Iris pigment epithelial cell (primary cell): ENCODE measurements around the gene TESMIN.

ENCODE experiments used
- DNase-seq: peaks from one replicate; pipeline ENCODE4 v3.0.0-alpha.2; 2011; ENCODE audit warnings: low read depth

The TESMIN gene

DNA sequence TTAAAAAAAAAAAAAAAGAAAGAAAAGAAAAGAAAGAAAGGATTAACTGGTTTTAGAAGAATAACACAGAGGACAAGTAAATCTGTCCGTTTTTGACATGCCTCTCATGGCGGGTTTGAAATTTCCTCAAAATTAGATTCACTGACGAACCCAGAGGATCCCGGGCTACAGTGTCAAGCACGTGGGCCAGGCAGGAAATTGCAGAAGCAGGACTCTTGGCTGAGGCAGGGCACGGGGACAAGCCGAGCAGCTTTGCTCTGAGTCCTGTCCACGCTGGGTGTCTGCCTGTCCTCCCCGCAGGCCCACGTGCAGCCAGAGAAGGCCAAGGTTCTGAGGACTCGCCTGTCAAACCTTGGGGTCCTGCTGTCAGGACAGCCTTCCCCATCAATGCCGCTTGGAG is 42.3 kb downstream of the TESMIN start:
- DNase-seq: no peak

- DNase-seq: no peak
These were observed 43.8 kb downstream of the TESMIN start for GRCh38 chr11:68707527-68707926.

- no peak for DNase-seq
These were observed 46.4 kb downstream of the TESMIN start for GRCh38 chr11:68704887-68705286.

DNA sequence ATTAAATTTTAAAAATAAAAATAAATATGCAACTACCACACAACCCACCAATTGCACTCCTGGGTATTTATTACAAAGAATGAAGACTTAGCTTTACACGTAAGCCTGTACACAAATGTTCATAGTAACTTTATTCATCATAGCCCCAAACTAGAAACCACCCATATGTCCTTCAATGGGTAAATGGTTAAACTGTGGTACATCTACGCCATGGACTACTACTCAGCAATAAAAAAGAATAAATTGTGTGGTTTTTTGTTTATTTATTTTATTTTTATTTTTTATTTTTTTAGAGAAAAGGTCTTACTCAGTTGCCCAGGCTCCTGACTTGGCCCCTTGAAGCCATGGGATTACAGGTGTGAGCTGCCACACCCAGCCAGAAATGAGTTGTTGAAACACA is 52.3 kb downstream of the TESMIN start:
- no peak for DNase-seq

DNA sequence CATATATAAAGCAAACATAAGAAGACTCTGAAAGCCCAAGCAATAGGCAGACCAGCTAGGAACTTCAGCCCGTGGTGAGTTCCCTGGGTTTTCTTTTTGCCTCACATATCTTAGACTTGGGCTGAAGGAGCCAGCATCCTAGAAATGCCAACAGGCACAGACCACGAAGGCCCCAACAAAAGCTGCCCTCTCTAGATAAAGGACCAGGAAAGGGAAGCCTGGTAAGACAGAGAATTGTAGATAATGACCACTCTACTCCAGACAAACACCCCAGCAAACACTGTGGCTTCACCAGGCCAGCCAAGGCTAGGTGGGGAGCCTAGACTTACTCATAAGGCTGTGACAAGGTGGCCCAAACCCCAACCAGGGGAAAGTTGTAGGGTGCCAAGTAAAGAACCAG is 55.8 kb downstream of the TESMIN start:
- no peak for DNase-seq

- no peak for DNase-seq
These were observed 56.7 kb downstream of the TESMIN start for GRCh38 chr11:68694431-68695297.

- no peak for DNase-seq
These were observed 57.8 kb downstream of the TESMIN start for GRCh38 chr11:68693484-68693882.

GRCh38 chr11:68692871-68693483 is 58.3 kb downstream of the TESMIN start:
- DNase-seq: no peak

GRCh38 chr11:68692115-68692514 is 59.2 kb downstream of the TESMIN start:
- no peak for DNase-seq

- DNase-seq: no peak
These were observed 59.9 kb downstream of the TESMIN start for GRCh38 chr11:68691402-68691784.

DNA sequence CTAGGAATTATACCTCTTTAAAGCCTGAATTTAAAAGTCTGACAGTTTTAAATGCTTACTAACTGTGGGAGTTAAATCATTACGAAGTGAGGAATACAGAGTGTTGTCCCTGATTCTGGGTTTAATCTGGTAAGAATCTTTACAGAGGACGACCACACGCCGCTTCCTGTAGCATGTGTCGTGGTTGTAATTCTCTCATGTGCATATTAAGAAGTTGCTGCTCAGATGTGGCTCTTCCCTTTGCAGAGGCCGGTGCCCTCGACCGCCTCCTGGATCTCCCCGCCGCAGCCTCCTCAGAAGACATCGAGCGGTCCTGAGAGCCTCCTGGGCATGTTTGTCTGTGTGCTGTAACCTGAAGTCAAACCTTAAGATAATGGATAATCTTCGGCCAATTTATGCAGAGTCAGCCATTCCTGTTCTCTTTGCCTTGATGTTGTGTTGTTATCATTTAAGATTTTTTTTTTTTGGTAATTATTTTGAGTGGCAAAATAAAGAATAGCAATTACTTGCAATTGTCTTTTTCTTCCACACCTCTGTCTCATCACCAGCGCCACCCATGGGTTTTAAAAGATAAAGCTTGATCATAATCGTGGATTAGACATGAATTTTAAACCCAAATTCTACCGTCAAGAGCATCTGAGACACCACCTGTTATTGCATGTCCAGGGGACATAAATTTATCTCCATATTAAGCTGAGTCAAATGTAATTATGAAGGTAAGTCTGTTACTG is 60.5 kb downstream of the TESMIN start:
- no peak for DNase-seq

GRCh38 chr11:68689737-68690625 is 61.3 kb downstream of the TESMIN start:
- DNase-seq: no peak

GRCh38 chr11:68688881-68689280 is 62.4 kb downstream of the TESMIN start:
- no peak for DNase-seq

DNA sequence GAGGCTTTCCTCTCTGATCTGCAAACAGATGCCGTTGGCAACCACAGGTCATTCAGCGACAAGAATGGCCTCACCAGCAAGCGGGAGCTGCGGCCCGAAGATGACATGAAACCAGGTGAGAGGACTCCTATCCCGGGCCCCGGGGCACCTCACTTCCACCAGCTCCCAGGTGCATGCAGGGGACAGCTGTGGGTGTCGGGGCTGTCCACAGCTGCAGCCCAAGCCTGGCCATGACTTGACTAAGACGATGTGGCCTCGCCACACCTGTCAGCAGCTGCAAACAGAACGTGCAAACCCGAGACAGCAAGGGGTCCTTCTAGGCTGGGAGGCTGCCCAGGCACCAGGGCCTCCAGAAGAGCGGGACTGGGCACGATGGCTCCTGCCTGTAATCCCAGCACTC is 63.3 kb downstream of the TESMIN start:
- no peak for DNase-seq

- no peak for DNase-seq
These were observed 64.0 kb downstream of the TESMIN start for GRCh38 chr11:68687311-68687710.

DNA sequence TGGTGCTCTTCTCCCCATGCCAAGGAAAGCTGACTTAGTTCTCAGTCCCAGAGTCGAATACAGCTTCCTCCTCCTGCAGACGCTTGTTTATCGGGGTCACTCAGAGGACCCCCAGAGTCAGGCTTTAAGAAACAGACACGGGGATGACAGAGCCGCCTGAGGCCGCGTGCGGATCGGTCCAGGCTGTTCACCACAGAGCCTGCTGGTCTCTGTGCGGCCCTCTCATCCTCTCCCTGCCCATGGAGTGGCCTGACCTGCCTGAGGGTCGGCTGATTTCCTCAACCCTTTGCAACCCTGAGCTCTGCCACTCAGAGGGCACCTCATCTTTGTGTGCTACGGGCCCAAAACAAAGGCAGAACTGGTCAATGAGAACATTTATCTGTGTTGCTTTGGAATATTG is 64.8 kb downstream of the TESMIN start:
- DNase-seq: no peak

GRCh38 chr11:68685656-68686380 is 65.5 kb downstream of the TESMIN start:
- DNase-seq: no peak

GRCh38 chr11:68684385-68685356 is 66.6 kb downstream of the TESMIN start, which contains the start of gene GAL:
Gene GAL (plus strand): TSS chr11:68684544. CDS start chr11:68684924, 380 bp downstream.
- DNase-seq: no peak

DNA sequence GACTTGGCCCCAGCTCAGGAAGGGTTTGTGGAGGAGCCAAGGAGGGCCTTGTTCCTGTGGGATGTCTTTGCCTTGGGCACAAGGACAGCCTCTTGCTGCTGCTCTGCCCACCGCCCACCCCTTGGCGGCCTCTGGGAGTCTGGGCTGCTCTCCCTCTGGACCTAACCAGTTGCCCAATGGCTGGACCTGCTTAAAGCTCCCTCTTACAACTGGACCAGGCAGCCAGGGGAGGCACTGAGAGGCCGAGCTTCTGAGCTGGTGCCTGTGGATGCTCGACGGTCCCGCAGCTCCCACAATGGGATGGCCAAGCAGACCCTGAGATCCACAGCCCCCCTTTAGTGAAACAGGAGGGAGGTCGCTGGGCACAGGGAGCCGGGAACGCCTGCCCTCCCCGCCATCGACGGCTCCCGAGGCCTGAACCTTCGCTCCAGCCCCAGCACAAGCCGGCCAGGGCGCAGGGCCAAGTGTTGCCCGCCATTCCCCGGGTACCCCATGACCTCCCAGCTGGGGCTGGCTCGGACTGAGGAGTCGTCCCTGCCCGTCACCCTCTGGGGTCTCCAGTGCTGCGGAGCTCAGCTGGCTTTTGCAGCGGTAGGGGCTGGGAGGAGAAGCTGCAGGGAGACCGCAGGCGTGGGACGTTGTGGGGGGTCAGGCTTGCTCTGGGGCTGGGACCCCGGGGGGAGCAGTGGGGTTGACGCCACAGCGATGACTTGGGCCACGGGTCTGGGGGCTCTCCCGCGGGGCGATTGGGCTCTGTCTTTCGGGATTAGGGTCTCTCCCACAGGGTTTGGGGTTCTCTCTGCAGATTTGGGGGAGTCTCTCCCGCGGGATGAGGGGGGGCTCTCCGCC is 67.6 kb downstream of the TESMIN start:
- DNase-seq: no peak
